ENCODE results near the gene CLASP1.
A peak's percentile ranks its signal among the peaks of the same experiment; 100 is the strongest.
"Not testable (repeated sequence)": the region's sequence is repeated elsewhere in the genome, so short reads cannot be mapped to it uniquely, and the experiment has no call there.

Gene CLASP1

DNA sequence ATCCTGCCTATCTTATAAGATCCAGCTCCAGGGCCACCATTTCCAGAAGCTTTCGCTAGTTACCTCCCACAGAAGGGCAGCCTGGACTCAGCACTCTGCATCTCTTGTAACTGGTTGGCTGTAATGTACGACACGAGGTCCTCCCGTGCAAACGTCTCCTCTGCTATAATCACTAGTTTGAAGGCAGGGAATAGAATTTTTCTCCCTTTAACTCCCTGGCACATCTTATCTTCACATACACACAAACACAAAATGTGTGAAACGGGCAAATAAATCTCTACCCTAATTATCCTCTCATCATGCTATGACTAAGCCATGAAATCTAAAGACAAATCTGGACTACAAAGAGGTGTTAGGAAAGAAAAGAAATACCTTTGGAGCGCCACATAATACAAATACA is 81.8 kb downstream of the CLASP1 start:
- ATAC-seq, result no peak
- no peak for TF ChIP-seq PPARA (CRISPR knock-in tag; IDR thresholded peaks at IDR 0.05; ENCODE audit: borderline replicate concordance)
- TF ChIP-seq ZNF8 (CRISPR knock-in tag; IDR thresholded peaks at IDR 0.05), result no peak
- no peak for TF ChIP-seq CREB5 (CRISPR knock-in tag; IDR thresholded peaks at IDR 0.05; ENCODE audit: low read depth)
- no peak for TF ChIP-seq POU6F1 (CRISPR knock-in tag; IDR thresholded peaks at IDR 0.05; ENCODE audit: borderline replicate concordance, low read depth)

GRCh38 chr2:121565389-121566250 is 83.6 kb downstream of the CLASP1 start:
- peak; percentile 39; the same call in 1 of the 3 replicates for ATAC-seq
- TF ChIP-seq GLIS3 (CRISPR knock-in tag; IDR thresholded peaks at IDR 0.05), result no peak
- no peak for TF ChIP-seq SNAI2 (CRISPR knock-in tag; IDR thresholded peaks at IDR 0.05)
- no peak for TF ChIP-seq CSDC2 (CRISPR knock-in tag; IDR thresholded peaks at IDR 0.05)
- no peak for TF ChIP-seq ZNF70 (CRISPR knock-in tag; IDR thresholded peaks at IDR 0.05)
- no peak for TF ChIP-seq TCF4 (CRISPR knock-in tag; IDR thresholded peaks at IDR 0.05; ENCODE audit: borderline replicate concordance)
- no peak for TF ChIP-seq ZNF565 (CRISPR knock-in tag; conservative IDR thresholded peaks at IDR 0.05; ENCODE audit: low read depth)

- no peak for TF ChIP-seq POU6F1 (CRISPR knock-in tag; IDR thresholded peaks at IDR 0.05; ENCODE audit: borderline replicate concordance, low read depth)
- ATAC-seq, result no peak
Observed at GRCh38 chr2:121564905-121565304, 84.4 kb downstream of the CLASP1 start.

DNA sequence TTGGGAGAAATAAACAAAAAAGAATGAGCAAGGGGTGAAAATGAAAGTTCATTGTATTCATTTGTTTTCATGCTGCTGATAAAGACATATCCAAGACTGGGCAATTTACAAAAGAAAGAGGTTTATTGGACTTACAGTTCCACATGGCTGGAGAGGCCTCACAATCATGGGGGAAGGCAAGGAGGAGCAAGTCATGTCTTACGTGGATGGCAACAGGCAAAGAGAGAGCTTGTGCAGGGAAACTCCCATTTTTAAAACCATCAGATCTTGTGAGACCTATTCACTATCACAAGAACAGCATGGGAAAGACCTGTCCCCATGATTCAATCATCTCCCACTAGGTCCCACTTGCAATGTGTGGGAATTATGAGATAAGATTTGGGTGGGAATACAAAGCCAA is 85.5 kb downstream of the CLASP1 start:
- ATAC-seq, result not testable (repeated sequence)

- ATAC-seq, result peak; percentile 45
- TF ChIP-seq RARB (CRISPR knock-in tag; IDR thresholded peaks at IDR 0.05) (no peak), CREB5 (CRISPR knock-in tag; IDR thresholded peaks at IDR 0.05; ENCODE audit: low read depth) (no peak), ZC3H10 (CRISPR knock-in tag; IDR thresholded peaks at IDR 0.05) (no peak), ZFP30 (CRISPR knock-in tag; IDR thresholded peaks at IDR 0.05) (no peak), ZFP3 (CRISPR knock-in tag; IDR thresholded peaks at IDR 0.05) (no peak), GLIS3 (CRISPR knock-in tag; IDR thresholded peaks at IDR 0.05) (no peak), ESRRG (CRISPR knock-in tag; IDR thresholded peaks at IDR 0.05) (no peak), TCF4 (CRISPR knock-in tag; IDR thresholded peaks at IDR 0.05; ENCODE audit: borderline replicate concordance) (no peak), TOX (CRISPR knock-in tag; IDR thresholded peaks at IDR 0.05; ENCODE audit: borderline replicate concordance) (no peak), BACH2 (CRISPR knock-in tag; IDR thresholded peaks at IDR 0.05; ENCODE audit: borderline replicate concordance) (no peak), ZNF8 (CRISPR knock-in tag; IDR thresholded peaks at IDR 0.05) (no peak), ARNTL (CRISPR knock-in tag; IDR thresholded peaks at IDR 0.05; ENCODE audit: borderline replicate concordance, low read depth) (no peak), SNAI2 (CRISPR knock-in tag; IDR thresholded peaks at IDR 0.05) (no peak), PPARA (CRISPR knock-in tag; IDR thresholded peaks at IDR 0.05; ENCODE audit: borderline replicate concordance) (no peak), CSRNP3 (CRISPR knock-in tag; IDR thresholded peaks at IDR 0.05) (no peak), OSR1 (CRISPR knock-in tag; IDR thresholded peaks at IDR 0.05) (no peak), ZNF70 (CRISPR knock-in tag; IDR thresholded peaks at IDR 0.05) (no peak)
- TF ChIP-seq, protein P1, sequence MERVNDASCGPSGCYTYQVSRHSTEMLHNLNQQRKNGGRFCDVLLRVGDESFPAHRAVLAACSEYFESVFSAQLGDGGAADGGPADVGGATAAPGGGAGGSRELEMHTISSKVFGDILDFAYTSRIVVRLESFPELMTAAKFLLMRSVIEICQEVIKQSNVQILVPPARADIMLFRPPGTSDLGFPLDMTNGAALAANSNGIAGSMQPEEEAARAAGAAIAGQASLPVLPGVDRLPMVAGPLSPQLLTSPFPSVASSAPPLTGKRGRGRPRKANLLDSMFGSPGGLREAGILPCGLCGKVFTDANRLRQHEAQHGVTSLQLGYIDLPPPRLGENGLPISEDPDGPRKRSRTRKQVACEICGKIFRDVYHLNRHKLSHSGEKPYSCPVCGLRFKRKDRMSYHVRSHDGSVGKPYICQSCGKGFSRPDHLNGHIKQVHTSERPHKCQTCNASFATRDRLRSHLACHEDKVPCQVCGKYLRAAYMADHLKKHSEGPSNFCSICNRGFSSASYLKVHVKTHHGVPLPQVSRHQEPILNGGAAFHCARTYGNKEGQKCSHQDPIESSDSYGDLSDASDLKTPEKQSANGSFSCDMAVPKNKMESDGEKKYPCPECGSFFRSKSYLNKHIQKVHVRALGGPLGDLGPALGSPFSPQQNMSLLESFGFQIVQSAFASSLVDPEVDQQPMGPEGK (CRISPR knock-in tag; IDR thresholded peaks at IDR 0.05; ENCODE audit: borderline replicate concordance), result no peak
Observed at GRCh38 chr2:121562269-121563176, 86.7 kb downstream of the CLASP1 start.

Data from SK-N-SH treated with all-trans-retinoic acid at 6 μM for 48 hours (cell line).